Natural killer cell (primary cell): Measurements from ENCODE around the gene LRRC4B. TPM values are rescaled to one million over a fixed set of nuclear protein-coding genes. Genes with fewer than 3 reads are reported as not detected.

ENCODE experiments used
- ATAC-seq, 3 donors: fragments of 150-1000 bp in 2 of 3; fragments of 200-7000 bp in 1 of 3; cut with Tn5 transposase; 1 replicate in 1 of 3; 2 replicates in 2 of 3; pipeline ENCODE4 v1.10.0; 2021; ENCODE audit warnings: mild to moderate bottlenecking in 2 of 3, moderate library complexity in 2 of 3
- DNase-seq, 2 donors: peaks; one replicate each; pipeline versions ENCODE4 v3.0.0 to v3.0.0-alpha.2; 2013 to 2021; ENCODE audit warnings: mixed read lengths in 1 of 2
- H3K27ac ChIP-seq: one replicate; pipeline ENCODE4 v1.5.1; 2013; ENCODE audit warnings: mild to moderate bottlenecking, low read length
- H3K27me3 ChIP-seq: one replicate; pipeline ENCODE4 v1.6.1; 2013; ENCODE audit warnings: low read length; ENCODE audit not compliant: control insufficient read depth, insufficient read depth
- H3K36me3 ChIP-seq: one replicate; pipeline ENCODE4 v1.6.1; 2013; ENCODE audit warnings: low read length; ENCODE audit not compliant: control insufficient read depth, insufficient read depth
- H3K4me1 ChIP-seq: one replicate; pipeline ENCODE4 v1.6.1; 2013; ENCODE audit warnings: low read length; ENCODE audit not compliant: control insufficient read depth, insufficient read depth
- H3K4me3 ChIP-seq: one replicate; pipeline ENCODE4 v1.5.1; 2013; ENCODE audit warnings: low read length
- H3K9me3 ChIP-seq: one replicate; pipeline ENCODE4 v1.6.1; 2013; ENCODE audit warnings: low read length; ENCODE audit not compliant: control insufficient read depth, insufficient read depth
- H3K27ac Mint-ChIP-seq, 2 donors: one replicate each; pipeline ENCODE4 v1.8.0; 2022; ENCODE audit warnings: mild to moderate bottlenecking in 2 of 2, mixed read lengths in 2 of 2, moderate library complexity in 1 of 2
- H3K27me3 Mint-ChIP-seq, 2 donors: one replicate each; pipeline ENCODE4 v1.8.0; 2022; ENCODE audit warnings: low read depth in 2 of 2, mixed read lengths in 2 of 2
- H3K36me3 Mint-ChIP-seq: one replicate; pipeline ENCODE4 v1.8.0; 2022; ENCODE audit warnings: mixed read lengths
- H3K4me1 Mint-ChIP-seq, 2 donors: one replicate each; pipeline ENCODE4 v1.8.0; 2022; ENCODE audit warnings: mixed read lengths in 2 of 2
- H3K4me3 Mint-ChIP-seq: one replicate; pipeline ENCODE4 v1.8.0; 2022; ENCODE audit warnings: mild to moderate bottlenecking, moderate library complexity, mixed read lengths
- H3K9me3 Mint-ChIP-seq, 2 donors: one replicate each; pipeline ENCODE4 v1.8.0; 2022; ENCODE audit warnings: mixed read lengths in 2 of 2
- whole genome bisulfite sequencing: methylation state at CpG from one replicate; pipeline ENCODE4 v1.1.7; 2013; ENCODE audit warnings: missing lambda C conversion rate; ENCODE audit not compliant: insufficient coverage; 5-methylcytosine and 5-hydroxymethylcytosine counted together
- intact Hi-C: fragments of 100-400 bp; cut with micrococcal nuclease; formaldehyde crosslinking; loops from one replicate; pipeline ENCODE4 v1.14.2; 2022
- total RNA-seq, 4 donors: library from RNA; stranded (reverse); fragments of 120-200 nt in 1 of 4; gene quantifications; one replicate each; pipeline versions ENCODE4 v1.2.3 to v1.2.4, GENCODE V29; 2013 to 2022
- TF ChIP-seq, protein P1 (sequence below): fragments of 200-600 bp; IDR thresholded peaks from one replicate; pipeline ENCODE4 v1.8.0; 2022; ENCODE audit warnings: antibody characterized with exemption

The LRRC4B gene
- total RNA-seq, 3 donors from 2014 or later (not counting 1 experiment from before 2014, with no cell fraction given): not detected

DNA sequence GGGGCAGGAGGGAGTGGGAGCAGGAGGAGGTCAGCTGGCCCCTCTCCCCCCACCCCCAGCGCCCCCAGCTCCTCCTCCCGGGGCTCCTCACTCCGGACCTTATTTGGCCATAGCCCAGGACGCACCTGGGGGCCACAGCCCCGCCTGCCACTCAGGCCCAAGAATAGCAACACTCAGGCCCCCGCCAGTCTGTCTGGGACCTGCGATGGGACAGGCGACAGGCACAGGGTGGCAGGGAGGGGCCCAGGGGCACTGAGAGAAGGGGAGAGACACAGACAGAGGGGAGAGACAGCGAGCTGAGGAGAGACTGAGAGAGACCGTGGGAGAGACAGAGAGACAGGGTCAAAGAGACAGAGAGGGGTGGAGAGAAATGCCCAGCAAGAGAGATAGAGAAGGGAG, 67.5 kb downstream of the LRRC4B start:
- Mint-ChIP-seq H3K9me3 (no peaks in the 10 kb centered on the region), H3K4me1 (peaks cover 0 to 4% of the 10 kb centered on the region in 2 donors), H3K36me3 (no peaks in the 10 kb centered on the region), H3K4me3 (no peak overlapping the region), H3K27me3 (no peaks in the 10 kb centered on the region), H3K27ac (peak overlapping the region in 1 of 2 donors; percentile 75)
- no peaks in the 10 kb centered on the region for H3K9me3 ChIP-seq
- H3K27ac ChIP-seq: no peak overlapping the region
- intact Hi-C loops: no loop called here
- ATAC-seq (no peak), DNase-seq (no peak)
- WGBS: 75% methylated on average over 10 of the region's 10 CpGs
- H3K4me3 ChIP-seq: no peak overlapping the region
- no peaks in the 10 kb centered on the region for H3K4me1 ChIP-seq
- H3K36me3 ChIP-seq: no peaks in the 10 kb centered on the region
- TF ChIP-seq, protein P1, sequence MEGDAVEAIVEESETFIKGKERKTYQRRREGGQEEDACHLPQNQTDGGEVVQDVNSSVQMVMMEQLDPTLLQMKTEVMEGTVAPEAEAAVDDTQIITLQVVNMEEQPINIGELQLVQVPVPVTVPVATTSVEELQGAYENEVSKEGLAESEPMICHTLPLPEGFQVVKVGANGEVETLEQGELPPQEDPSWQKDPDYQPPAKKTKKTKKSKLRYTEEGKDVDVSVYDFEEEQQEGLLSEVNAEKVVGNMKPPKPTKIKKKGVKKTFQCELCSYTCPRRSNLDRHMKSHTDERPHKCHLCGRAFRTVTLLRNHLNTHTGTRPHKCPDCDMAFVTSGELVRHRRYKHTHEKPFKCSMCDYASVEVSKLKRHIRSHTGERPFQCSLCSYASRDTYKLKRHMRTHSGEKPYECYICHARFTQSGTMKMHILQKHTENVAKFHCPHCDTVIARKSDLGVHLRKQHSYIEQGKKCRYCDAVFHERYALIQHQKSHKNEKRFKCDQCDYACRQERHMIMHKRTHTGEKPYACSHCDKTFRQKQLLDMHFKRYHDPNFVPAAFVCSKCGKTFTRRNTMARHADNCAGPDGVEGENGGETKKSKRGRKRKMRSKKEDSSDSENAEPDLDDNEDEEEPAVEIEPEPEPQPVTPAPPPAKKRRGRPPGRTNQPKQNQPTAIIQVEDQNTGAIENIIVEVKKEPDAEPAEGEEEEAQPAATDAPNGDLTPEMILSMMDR: no peak
- H3K27me3 ChIP-seq: no peaks in the 10 kb centered on the region

DNA sequence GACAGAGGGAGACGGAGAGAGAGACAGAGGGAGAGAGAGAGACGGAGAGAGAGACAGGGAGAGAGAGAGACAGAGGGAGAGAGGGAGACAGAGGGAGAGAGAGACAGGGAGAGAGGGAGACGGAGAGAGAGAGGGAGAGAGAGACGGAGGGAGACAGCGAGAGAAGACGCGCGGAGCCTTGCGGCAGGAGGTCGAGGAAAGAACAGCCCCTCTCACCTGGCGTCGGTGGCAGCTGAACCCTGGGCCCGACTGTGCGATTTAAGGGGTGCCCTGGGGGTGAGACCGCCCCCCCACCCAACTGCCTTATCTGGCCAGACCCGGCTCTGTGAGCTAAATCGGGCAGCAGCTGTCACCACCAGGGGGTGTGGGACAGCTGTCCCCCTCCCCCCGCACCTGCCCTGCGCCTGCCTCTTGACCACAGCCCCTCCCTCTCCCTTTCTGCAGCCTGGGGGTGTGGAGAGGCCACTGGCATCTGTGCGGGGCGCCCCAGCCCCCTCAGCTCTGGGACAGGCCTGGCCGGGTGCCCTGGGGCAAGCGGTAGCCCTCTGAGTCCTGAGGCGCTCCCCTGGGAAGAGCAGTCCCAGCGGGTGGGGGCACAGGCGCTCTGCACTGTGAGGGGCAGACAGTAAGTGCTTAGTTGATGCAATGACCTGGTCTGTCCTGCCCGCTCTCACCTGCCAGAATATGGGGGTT, 68.0 kb downstream of the LRRC4B start:
- H3K36me3 ChIP-seq: no peaks in the 10 kb centered on the region
- H3K27ac Mint-ChIP-seq: peak overlapping the region in 1 of 2 donors; percentile 75
- no peak overlapping the region for H3K27ac ChIP-seq
- H3K4me1 Mint-ChIP-seq: peaks cover 0 to 4% of the 10 kb centered on the region in 2 donors
- intact Hi-C loops: no loop called here
- no peaks in the 10 kb centered on the region for H3K27me3 ChIP-seq
- no peak overlapping the region for H3K4me3 ChIP-seq
- no peaks in the 10 kb centered on the region for H3K27me3 Mint-ChIP-seq
- no peaks in the 10 kb centered on the region for H3K9me3 Mint-ChIP-seq
- H3K9me3 ChIP-seq: no peaks in the 10 kb centered on the region
- H3K4me3 Mint-ChIP-seq: no peak overlapping the region
- ATAC-seq (peak in 2 of 3 donors; percentile 26 to 38), DNase-seq (peak in 1 of 2 donors; percentile 59)
- no peaks in the 10 kb centered on the region for H3K36me3 Mint-ChIP-seq
- WGBS: 78% methylated on average over 27 of the region's 27 CpGs
- TF ChIP-seq, protein P1: no peak
- H3K4me1 ChIP-seq: no peaks in the 10 kb centered on the region

- Mint-ChIP-seq H3K4me1 (peaks cover 0 to 4% of the 10 kb centered on the region in 2 donors), H3K36me3 (no peaks in the 10 kb centered on the region), H3K27ac (no peak overlapping the region), H3K4me3 (no peak overlapping the region), H3K9me3 (no peaks in the 10 kb centered on the region), H3K27me3 (no peaks in the 10 kb centered on the region)
- no peak overlapping the region for H3K27ac ChIP-seq
- DNase-seq: no peak
- no peaks in the 10 kb centered on the region for H3K27me3 ChIP-seq
- H3K4me1 ChIP-seq: no peaks in the 10 kb centered on the region
- intact Hi-C loops: no loop called here
- H3K4me3 ChIP-seq: no peak overlapping the region
- no peaks in the 10 kb centered on the region for H3K9me3 ChIP-seq
- TF ChIP-seq, protein P1: no peak
- ATAC-seq: no peak
- no peaks in the 10 kb centered on the region for H3K36me3 ChIP-seq
- WGBS: 97% methylated on average over 11 of the region's 11 CpGs
These were observed 69.8 kb downstream of the LRRC4B start for GRCh38 chr19:50498219-50499056.
